Measurements from ENCODE around the gene ECHDC3. TPM values are rescaled to one million over a fixed set of nuclear protein-coding genes. Genes with fewer than 3 reads are reported as not detected.

The ECHDC3 gene
- total RNA-seq, 1 experiment from 2014 or later: 13.0 TPM

DNA sequence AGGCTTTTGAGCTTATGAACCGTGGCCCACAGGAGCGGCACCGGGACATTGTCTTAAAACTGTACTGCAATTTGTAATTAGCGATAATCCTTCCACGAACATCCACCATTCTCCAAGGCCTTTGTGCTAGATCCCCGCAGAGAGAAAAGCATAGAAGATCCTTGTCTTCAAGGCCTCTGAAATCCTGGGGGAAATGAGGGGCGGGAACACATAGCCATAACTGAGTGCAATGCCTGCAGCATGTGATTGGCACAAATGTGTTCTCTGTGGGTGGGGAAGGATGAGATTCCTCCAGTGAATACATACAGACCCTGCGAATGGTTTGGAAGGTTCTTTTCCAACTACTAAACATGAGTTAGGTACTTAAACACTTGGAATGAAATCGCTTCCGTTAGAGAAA lies 55.1 kb downstream of the ECHDC3 start:
- no peaks in the 10 kb centered on the region for H3K36me3 ChIP-seq (ENCODE audit: control insufficient read depth in 1 of 2, insufficient read depth in 2 of 2, low read length in 2 of 2)
- no peak overlapping the region for H3K9ac ChIP-seq (ENCODE audit: low read length)
- H3K79me2 ChIP-seq (ENCODE audit: insufficient read depth, low read length): no peaks in the 10 kb centered on the region
- CTCF ChIA-PET: interaction anchor here (1.2 kb wide), 1 partner anchor 189 kb away, joined by 4 read pairs; no protein-coding TSS in a partner anchor
- H3K9me3 ChIP-seq (ENCODE audit: control insufficient read depth in 1 of 2, insufficient read depth in 1 of 2, low read depth in 1 of 2, low read length in 2 of 2): no peaks in the 10 kb centered on the region
- POLR2A ChIA-PET: no interaction called here
- BruUV-seq (replicated peaks): no TSS peak
- RAD21 ChIA-PET (ENCODE audit: low non-redundant PET in 1 of 2, low total read pairs in 2 of 2, uncharacterized antibody in 2 of 2, unreplicated experiment in 2 of 2): no interaction called here
- DNase-seq (ENCODE audit: low read depth, low spot score) (no peak), ATAC-seq (no peak)
- intact Hi-C loops (cut with micrococcal nuclease): loop anchor here (10.0 kb wide), 1 partner anchor 918 kb away; no protein-coding TSS in a partner anchor
- TF ChIP-seq EZH2 (IDR thresholded peaks at IDR 0.05) (no peak), EZH2phosphoT487 (IDR thresholded peaks at IDR 0.05; ENCODE audit: borderline replicate concordance) (no peak), SRF (IDR thresholded peaks at IDR 0.05; ENCODE audit: low read depth) (no peak)
- no peaks in the 10 kb centered on the region for H4K20me1 ChIP-seq (ENCODE audit: insufficient read depth)
- H3K4me2 ChIP-seq (ENCODE audit: low read length): no peak overlapping the region
- H2AFZ ChIP-seq (ENCODE audit: low read depth, low read length, poor library complexity, severe bottlenecking): no peak overlapping the region
- peaks cover 14 to 43% of the 10 kb centered on the region in 2 experiments for H3K4me1 ChIP-seq (ENCODE audit: control insufficient read depth in 1 of 2, insufficient read depth in 2 of 2, low read length in 2 of 2)
- no peaks in the 10 kb centered on the region for H3K9me2 ChIP-seq (ENCODE audit: insufficient read depth)
- no peak overlapping the region for H3K27ac ChIP-seq (ENCODE audit: low read depth, low read length)
- H3K27me3 ChIP-seq (ENCODE audit: insufficient read depth, low read length): no peaks in the 10 kb centered on the region
- H3K4me3 ChIP-seq (replicated peaks in 1 of 2; ENCODE audit: low read depth in 1 of 2, low read length in 2 of 2): no peak overlapping the region

DNA sequence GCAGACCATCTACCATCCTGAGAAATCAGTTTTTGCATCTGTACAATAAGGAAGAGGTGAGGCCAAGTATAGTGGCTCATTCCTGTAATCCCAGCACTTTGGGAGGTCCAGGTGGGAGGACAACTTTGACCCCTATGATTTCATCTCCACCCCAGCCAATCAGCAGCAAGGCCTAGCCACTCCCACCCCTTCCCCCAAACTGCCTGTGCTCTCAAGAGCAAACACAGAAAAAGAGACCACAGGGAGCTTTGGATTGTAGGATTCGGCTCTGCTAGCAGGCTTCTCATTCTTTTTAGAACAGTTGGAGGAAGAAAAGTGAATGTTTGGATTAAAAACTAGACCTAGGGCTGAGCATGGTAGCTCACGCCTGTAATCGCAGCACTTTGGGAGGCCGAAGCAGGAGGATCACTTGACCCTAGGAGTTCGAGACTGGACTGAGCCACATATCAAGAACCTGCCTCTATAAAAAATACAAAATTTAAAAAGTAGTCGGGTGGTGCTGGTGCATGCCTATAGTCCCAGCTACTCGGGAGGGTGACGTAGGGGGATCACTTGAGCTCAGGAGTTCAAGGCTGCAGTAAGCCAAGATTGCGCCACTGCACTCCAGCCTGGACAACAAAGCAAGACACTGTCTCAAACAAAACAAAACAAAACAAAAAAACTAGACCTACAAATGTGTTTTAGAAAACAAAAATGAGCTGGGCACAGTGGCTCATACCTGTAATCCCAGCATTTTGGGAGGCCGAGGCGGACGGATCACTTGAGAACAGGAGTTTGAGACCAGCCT lies 55.9 kb downstream of the ECHDC3 start:
- Histone ChIP-seq H3K9ac (ENCODE audit: low read length) (no peak overlapping the region), H4K20me1 (ENCODE audit: insufficient read depth) (no peaks in the 10 kb centered on the region), H3K79me2 (ENCODE audit: insufficient read depth, low read length) (no peaks in the 10 kb centered on the region), H3K27me3 (ENCODE audit: insufficient read depth, low read length) (no peaks in the 10 kb centered on the region), H2AFZ (ENCODE audit: low read depth, low read length, poor library complexity, severe bottlenecking) (peak overlapping the region; percentile 64), H3K4me2 (ENCODE audit: low read length) (no peak overlapping the region), H3K9me2 (ENCODE audit: insufficient read depth) (no peaks in the 10 kb centered on the region), H3K27ac (ENCODE audit: low read depth, low read length) (no peak overlapping the region), H3K4me1 (ENCODE audit: control insufficient read depth in 1 of 2, insufficient read depth in 2 of 2, low read length in 2 of 2) (peaks cover 14 to 40% of the 10 kb centered on the region in 2 experiments), H3K4me3 (replicated peaks in 1 of 2; ENCODE audit: low read depth in 1 of 2, low read length in 2 of 2) (no peak overlapping the region), H3K9me3 (ENCODE audit: control insufficient read depth in 1 of 2, insufficient read depth in 1 of 2, low read depth in 1 of 2, low read length in 2 of 2) (no peaks in the 10 kb centered on the region), H3K36me3 (ENCODE audit: control insufficient read depth in 1 of 2, insufficient read depth in 2 of 2, low read length in 2 of 2) (no peaks in the 10 kb centered on the region)
- ChIA-PET RAD21 (ENCODE audit: low non-redundant PET in 1 of 2, low total read pairs in 2 of 2, uncharacterized antibody in 2 of 2, unreplicated experiment in 2 of 2) (no interaction called here), POLR2A (no interaction called here), CTCF (interaction anchor here (1.4 kb wide), 1 partner anchor 189 kb away, joined by 5 read pairs; no protein-coding TSS in a partner anchor)
- ATAC-seq: no peak
- DNase-seq (ENCODE audit: low read depth, low spot score): no peak
- no TSS peak for BruUV-seq (replicated peaks)
- intact Hi-C loops (cut with micrococcal nuclease): loop anchor here (10.0 kb wide), 1 partner anchor 917 kb away; no protein-coding TSS in a partner anchor
- no peak for TF ChIP-seq ZFX (IDR thresholded peaks at IDR 0.05)
- TF ChIP-seq SRF (IDR thresholded peaks at IDR 0.05; ENCODE audit: low read depth): no peak
- no peak for TF ChIP-seq POLR2A (IDR thresholded peaks at IDR 0.05; ENCODE audit: borderline replicate concordance, extremely low read depth, insufficient read depth, insufficient read length)
- TF ChIP-seq, protein P1, sequence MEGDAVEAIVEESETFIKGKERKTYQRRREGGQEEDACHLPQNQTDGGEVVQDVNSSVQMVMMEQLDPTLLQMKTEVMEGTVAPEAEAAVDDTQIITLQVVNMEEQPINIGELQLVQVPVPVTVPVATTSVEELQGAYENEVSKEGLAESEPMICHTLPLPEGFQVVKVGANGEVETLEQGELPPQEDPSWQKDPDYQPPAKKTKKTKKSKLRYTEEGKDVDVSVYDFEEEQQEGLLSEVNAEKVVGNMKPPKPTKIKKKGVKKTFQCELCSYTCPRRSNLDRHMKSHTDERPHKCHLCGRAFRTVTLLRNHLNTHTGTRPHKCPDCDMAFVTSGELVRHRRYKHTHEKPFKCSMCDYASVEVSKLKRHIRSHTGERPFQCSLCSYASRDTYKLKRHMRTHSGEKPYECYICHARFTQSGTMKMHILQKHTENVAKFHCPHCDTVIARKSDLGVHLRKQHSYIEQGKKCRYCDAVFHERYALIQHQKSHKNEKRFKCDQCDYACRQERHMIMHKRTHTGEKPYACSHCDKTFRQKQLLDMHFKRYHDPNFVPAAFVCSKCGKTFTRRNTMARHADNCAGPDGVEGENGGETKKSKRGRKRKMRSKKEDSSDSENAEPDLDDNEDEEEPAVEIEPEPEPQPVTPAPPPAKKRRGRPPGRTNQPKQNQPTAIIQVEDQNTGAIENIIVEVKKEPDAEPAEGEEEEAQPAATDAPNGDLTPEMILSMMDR (IDR thresholded peaks at IDR 0.05 in 2 of 3, conservative IDR thresholded peaks at IDR 0.05 in 1 of 3; ENCODE audit: borderline replicate concordance in 1 of 3, insufficient read depth in 1 of 3, low read depth in 2 of 3, low read length in 2 of 3): no peak
- no peak for TF ChIP-seq RAD21 (IDR thresholded peaks at IDR 0.05; ENCODE audit: low read depth)
- no peak for TF ChIP-seq TCF7L2 (IDR thresholded peaks at IDR 0.05; ENCODE audit: borderline replicate concordance, extremely low read depth, insufficient read depth, insufficient read length)
- no peak for TF ChIP-seq JUND (IDR thresholded peaks at IDR 0.05)
- no peak for TF ChIP-seq ELF1 (IDR thresholded peaks at IDR 0.05; ENCODE audit: borderline replicate concordance, low read depth)
- TF ChIP-seq, protein P2, sequence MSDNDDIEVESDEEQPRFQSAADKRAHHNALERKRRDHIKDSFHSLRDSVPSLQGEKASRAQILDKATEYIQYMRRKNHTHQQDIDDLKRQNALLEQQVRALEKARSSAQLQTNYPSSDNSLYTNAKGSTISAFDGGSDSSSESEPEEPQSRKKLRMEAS (IDR thresholded peaks at IDR 0.05): no peak
- TF ChIP-seq CBX3 (IDR thresholded peaks at IDR 0.05; ENCODE audit: low read depth): no peak
- TF ChIP-seq EZH2phosphoT487 (IDR thresholded peaks at IDR 0.05; ENCODE audit: borderline replicate concordance): no peak
- no peak for TF ChIP-seq SIN3A (IDR thresholded peaks at IDR 0.05; ENCODE audit: low read depth)
- TF ChIP-seq, protein P3, sequence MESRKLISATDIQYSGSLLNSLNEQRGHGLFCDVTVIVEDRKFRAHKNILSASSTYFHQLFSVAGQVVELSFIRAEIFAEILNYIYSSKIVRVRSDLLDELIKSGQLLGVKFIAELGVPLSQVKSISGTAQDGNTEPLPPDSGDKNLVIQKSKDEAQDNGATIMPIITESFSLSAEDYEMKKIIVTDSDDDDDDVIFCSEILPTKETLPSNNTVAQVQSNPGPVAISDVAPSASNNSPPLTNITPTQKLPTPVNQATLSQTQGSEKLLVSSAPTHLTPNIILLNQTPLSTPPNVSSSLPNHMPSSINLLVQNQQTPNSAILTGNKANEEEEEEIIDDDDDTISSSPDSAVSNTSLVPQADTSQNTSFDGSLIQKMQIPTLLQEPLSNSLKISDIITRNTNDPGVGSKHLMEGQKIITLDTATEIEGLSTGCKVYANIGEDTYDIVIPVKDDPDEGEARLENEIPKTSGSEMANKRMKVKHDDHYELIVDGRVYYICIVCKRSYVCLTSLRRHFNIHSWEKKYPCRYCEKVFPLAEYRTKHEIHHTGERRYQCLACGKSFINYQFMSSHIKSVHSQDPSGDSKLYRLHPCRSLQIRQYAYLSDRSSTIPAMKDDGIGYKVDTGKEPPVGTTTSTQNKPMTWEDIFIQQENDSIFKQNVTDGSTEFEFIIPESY (IDR thresholded peaks at IDR 0.05; ENCODE audit: extremely low read depth, insufficient replicate concordance, low read length): no peak
- no peak for TF ChIP-seq POLR2AphosphoS5 (IDR thresholded peaks at IDR 0.05; ENCODE audit: low read depth, low read length)
- TF ChIP-seq, protein P4, sequence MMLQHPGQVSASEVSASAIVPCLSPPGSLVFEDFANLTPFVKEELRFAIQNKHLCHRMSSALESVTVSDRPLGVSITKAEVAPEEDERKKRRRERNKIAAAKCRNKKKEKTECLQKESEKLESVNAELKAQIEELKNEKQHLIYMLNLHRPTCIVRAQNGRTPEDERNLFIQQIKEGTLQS (IDR thresholded peaks at IDR 0.05): no peak
